Neural cell (in vitro differentiated cells): ENCODE measurements around the gene PRR12.

Experiments used
- CTCF ChIP-seq: fragments of 450-650 bp; IDR thresholded peaks from 2 replicates; pipeline ENCODE4 v1.5.1; 2014; ENCODE audit warnings: antibody characterized with exemption, mild to moderate bottlenecking, moderate library complexity; ENCODE audit not compliant: poor library complexity, severe bottlenecking
- EP300 ChIP-seq: fragments of 450-650 bp; conservative IDR thresholded peaks from 2 replicates; pipeline ENCODE4 v1.6.1; 2014; ENCODE audit warnings: antibody characterized with exemption, mild to moderate bottlenecking, moderate library complexity; ENCODE audit not compliant: poor library complexity, severe bottlenecking
- EZH2 ChIP-seq: fragments of 200-600, 300-800 bp; shearing (Covaris generic), sonication (generic); IDR thresholded peaks from 2 replicates; pipeline ENCODE4 v1.6.1; 2014; ENCODE audit warnings: antibody characterized with exemption, low read length, borderline replicate concordance, mild to moderate bottlenecking; ENCODE audit not compliant: insufficient read depth, poor library complexity, severe bottlenecking
- MXI1 ChIP-seq: fragments of 450-650 bp; conservative IDR thresholded peaks from 2 replicates; pipeline ENCODE4 v1.6.1; 2014; ENCODE audit warnings: antibody characterized with exemption, mild to moderate bottlenecking; ENCODE audit not compliant: poor library complexity, severe bottlenecking
- POLR2AphosphoS5 ChIP-seq: IDR thresholded peaks from 2 replicates; pipeline ENCODE4 v1.6.1; 2012
- REST ChIP-seq: IDR thresholded peaks from 2 replicates; pipeline ENCODE4 v1.6.1; 2012; ENCODE audit warnings: borderline replicate concordance
- TAF1 ChIP-seq: IDR thresholded peaks from 2 replicates; pipeline ENCODE4 v1.6.1; 2012; ENCODE audit warnings: low read depth

GRCh38 chr19:49543032-49543431, 48.0 kb upstream of the PRR12 start:
- TF ChIP-seq EZH2 (no peak), CTCF (no peak), POLR2AphosphoS5 (no peak), EP300 (no peak), TAF1 (no peak), MXI1 (no peak), REST (no peak)
